Activated T-cell treated with anti-CD3 and anti-CD28 coated beads, Interleukin-2, amount 50 U/mL, for 24 hours (primary cell): ENCODE data around the gene KIF17.
A peak's percentile ranks its signal among the peaks of the same experiment; 100 is the strongest.
"Not testable (repeated sequence)": the region's sequence is repeated elsewhere in the genome, so short reads cannot be mapped to it uniquely, and the experiment has no call there.

Experiments used
- DNase-seq: peaks from one replicate; pipeline ENCODE4 v3.0.0-alpha.2; 2020
- H3K27ac Mint-ChIP-seq: 2 replicates; pipeline ENCODE4 v1.8.0; 2020; ENCODE audit warnings: mild to moderate bottlenecking, mixed read lengths
- H3K27me3 Mint-ChIP-seq: 2 replicates; pipeline ENCODE4 v1.8.0; 2020; ENCODE audit warnings: mixed read lengths
- H3K36me3 Mint-ChIP-seq: 2 replicates; pipeline ENCODE4 v1.8.0; 2020; ENCODE audit warnings: low read depth, mixed read lengths
- H3K4me1 Mint-ChIP-seq: 2 replicates; pipeline ENCODE4 v1.8.0; 2020; ENCODE audit warnings: low read depth, mixed read lengths
- H3K4me3 Mint-ChIP-seq: 2 replicates; pipeline ENCODE4 v1.8.0; 2020; ENCODE audit warnings: mild to moderate bottlenecking, moderate library complexity, mixed read lengths
- H3K9me3 Mint-ChIP-seq: 2 replicates; pipeline ENCODE4 v1.8.0; 2020; ENCODE audit warnings: mixed read lengths

KIF17 gene

DNA sequence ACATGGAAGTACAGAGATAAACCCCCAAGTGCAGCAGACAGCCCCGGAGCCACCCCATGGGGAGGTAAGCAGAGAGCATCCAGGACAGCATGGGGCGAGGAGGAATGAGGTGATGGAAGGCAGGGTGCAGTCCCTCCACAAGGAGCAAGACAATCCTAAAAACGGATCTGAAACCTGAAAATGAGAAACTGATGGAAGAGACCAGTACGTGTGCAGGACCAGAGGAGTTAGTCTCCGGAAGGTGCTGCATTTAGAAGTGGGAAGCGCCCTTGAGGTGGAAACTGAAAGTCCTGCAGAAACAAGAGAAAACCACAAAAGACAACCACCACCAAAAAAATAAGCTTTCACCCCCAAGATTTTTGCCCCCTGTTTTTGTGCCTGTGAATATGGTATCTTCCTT, 39.2 kb downstream of the KIF17 start:
- Mint-ChIP-seq H3K4me3 (no peak overlapping the region), H3K9me3 (peaks cover 12% of the 10 kb centered on the region), H3K27me3 (peaks cover 40% of the 10 kb centered on the region), H3K4me1 (peaks cover 10% of the 10 kb centered on the region), H3K36me3 (peaks cover 3% of the 10 kb centered on the region), H3K27ac (no peak overlapping the region)
- no peak for DNase-seq

DNA sequence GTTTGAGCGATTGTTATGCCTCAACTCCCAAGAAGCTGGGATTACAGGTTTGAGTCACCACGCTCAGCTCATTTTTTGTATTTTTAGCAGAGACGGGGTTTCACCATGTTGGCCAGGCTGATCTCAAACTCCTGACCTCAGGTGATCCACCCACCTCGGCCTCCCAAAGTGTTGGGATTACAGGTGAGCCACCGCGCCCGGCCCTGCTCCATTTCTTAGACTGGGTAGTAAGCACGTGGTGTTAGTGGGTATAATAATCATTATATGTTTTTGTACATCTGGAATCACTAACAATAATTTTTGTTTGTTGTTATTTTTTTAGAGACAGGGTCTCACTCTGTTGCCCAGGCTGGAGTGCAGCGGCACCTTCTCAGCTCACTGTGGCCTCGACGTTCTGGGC, 44.2 kb downstream of the KIF17 start:
- peaks cover 12% of the 10 kb centered on the region for H3K9me3 Mint-ChIP-seq

DNA sequence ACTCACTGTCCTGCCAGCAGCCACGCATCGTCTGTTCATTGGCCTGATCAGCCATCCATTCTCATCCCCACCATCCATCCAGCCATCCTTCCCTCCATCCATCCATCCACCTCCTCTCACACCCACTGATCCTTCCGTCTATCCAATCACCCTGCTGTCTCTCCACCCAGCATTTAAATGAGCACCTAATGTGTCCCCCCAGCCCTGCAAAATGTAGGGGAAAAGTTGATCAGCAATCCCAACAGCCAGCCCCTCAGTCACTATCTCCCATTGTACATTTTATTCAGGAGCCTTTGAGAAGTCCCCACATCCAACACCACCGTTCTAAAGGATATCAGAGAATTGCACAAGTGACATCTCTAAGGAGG, 45.6 kb downstream of the KIF17 start:
- no peak overlapping the region for H3K4me3 Mint-ChIP-seq

More for the DNA sequence above, 44.2 kb downstream of the KIF17 start:
- H3K4me1 Mint-ChIP-seq, H3K27ac Mint-ChIP-seq, H3K4me3 Mint-ChIP-seq, DNase-seq, H3K36me3 Mint-ChIP-seq: not testable (repeated sequence)
- H3K27me3 Mint-ChIP-seq = peaks cover 36% of the 10 kb centered on the region

DNA sequence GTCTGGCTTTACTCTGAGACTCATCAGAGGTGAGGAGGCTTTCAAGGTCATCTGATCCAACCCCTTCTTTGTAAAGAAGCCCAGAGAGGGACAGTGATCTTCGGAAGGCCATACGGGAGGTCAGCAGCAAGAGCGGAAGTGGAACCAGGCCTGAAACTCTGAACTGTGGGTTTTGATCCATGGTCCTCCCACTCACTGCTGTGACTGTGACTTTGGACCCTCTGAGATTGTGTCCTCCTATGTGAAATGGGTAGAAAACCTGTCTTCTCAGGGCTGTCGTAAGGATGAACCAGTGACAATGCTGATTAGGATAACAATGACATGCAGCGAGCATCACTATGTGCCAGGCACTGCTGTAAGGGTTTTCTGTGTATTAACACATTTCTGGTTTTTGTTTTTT, 46.9 kb downstream of the KIF17 start:
- no peak for DNase-seq
- Mint-ChIP-seq H3K27me3 (peaks cover 17% of the 10 kb centered on the region), H3K4me1 (peaks cover 3% of the 10 kb centered on the region), H3K36me3 (no peaks in the 10 kb centered on the region), H3K27ac (no peak overlapping the region), H3K9me3 (no peaks in the 10 kb centered on the region), H3K4me3 (no peak overlapping the region)

More for the DNA sequence above, 45.6 kb downstream of the KIF17 start:
- H3K9me3 Mint-ChIP-seq = peaks cover 2% of the 10 kb centered on the region
- H3K27me3 Mint-ChIP-seq = peaks cover 24% of the 10 kb centered on the region
- H3K27ac Mint-ChIP-seq = no peak overlapping the region
- DNase-seq = no peak
- no peaks in the 10 kb centered on the region for H3K4me1 Mint-ChIP-seq
- H3K36me3 Mint-ChIP-seq = no peaks in the 10 kb centered on the region

DNA sequence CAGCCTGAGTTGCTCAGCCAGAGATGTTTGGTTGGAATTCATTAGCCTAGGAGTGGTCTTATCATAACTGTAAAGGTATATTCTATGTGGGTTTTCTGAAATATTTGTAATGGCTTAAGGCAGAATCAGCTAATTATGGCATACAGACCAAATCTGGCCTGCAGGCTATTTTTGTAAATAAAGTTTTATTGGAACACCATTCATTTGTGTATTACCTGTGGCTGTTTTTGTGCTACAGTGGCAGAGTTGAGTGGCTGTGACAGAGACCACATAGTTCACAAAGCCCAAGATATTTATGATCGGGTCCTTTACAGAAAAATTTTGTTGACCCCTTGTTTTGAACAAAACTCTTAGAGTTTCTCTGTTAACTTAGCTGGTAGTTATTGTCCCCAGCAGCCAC, 49.2 kb downstream of the KIF17 start:
- Mint-ChIP-seq H3K4me1 (peaks cover 3% of the 10 kb centered on the region), H3K27me3 (peaks cover 8% of the 10 kb centered on the region), H3K4me3 (no peak overlapping the region), H3K27ac (no peak overlapping the region), H3K9me3 (no peaks in the 10 kb centered on the region), H3K36me3 (no peaks in the 10 kb centered on the region)
- DNase-seq = no peak

DNA sequence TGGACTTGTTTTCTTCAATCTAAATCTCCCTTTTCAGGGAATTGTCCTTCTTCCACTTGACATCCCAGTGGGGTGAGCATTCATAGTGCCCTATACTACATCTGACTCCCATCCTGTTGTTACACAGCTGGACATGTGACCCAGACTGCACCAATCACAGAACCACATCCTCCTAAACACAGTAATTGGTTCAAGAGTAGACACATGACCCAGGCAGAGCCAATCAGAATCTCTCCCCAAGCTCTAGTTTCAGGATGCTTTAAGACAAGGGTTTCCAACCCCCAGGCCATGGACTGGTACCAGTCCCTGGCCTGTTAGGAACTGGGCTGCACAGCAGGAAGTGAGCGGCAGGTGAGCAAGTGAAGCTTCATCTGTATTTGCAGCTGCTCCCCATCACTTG, 51.0 kb downstream of the KIF17 start:
- Mint-ChIP-seq H3K27me3 (no peaks in the 10 kb centered on the region), H3K4me1 (peaks cover 14% of the 10 kb centered on the region), H3K36me3 (peaks cover 3% of the 10 kb centered on the region), H3K9me3 (no peaks in the 10 kb centered on the region), H3K27ac (no peak overlapping the region), H3K4me3 (no peak overlapping the region)
- no peak for DNase-seq

DNA sequence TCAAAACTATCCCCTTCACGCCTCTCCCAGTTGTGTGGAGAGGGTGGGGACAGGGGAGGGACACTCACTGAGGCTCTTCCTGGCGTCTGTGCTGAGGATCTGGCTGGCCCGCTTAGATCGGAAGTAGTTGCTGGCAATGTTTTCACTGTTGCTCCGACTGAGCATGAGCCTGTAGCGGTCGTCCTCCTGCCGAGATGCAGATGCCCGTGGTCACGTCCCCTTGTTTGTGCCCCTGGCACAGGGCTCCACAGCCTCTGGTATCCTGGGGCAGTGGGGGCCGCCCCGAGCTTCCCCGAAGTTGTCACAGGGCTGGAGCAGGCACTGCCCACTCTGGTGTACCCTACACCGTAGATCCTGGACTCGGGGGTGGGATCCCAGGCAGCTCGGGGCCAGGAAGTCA, 51.7 kb downstream of the KIF17 start:
- H3K27ac Mint-ChIP-seq = no peak overlapping the region
- no peaks in the 10 kb centered on the region for H3K9me3 Mint-ChIP-seq
- no peak overlapping the region for H3K4me3 Mint-ChIP-seq
- no peak for DNase-seq
- peaks cover 15% of the 10 kb centered on the region for H3K4me1 Mint-ChIP-seq
- peaks cover 8% of the 10 kb centered on the region for H3K36me3 Mint-ChIP-seq
- no peaks in the 10 kb centered on the region for H3K27me3 Mint-ChIP-seq

DNA sequence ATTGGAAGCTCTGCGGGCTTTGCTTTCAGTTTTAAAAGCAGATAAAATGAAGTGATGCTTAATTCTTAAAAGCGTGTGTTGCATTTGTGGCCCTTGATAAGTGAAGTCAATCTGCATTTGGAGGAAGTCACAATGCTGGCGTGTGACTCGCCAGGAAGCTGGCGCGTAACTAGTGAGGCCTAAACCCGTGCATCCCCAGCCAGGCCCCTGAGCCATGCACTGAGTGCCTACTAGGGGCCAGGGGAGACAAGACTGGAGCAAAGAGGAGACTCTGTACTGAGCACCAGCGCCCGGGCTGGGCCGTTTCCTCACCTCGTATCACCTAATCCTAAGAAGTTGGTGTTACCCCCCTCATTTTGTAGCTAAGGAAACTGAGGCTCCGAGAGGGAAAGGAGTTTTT, 52.1 kb downstream of the KIF17 start:
- peaks cover 15% of the 10 kb centered on the region for H3K4me1 Mint-ChIP-seq
- no peaks in the 10 kb centered on the region for H3K27me3 Mint-ChIP-seq
- H3K4me3 Mint-ChIP-seq = no peak overlapping the region
- DNase-seq = no peak
- H3K9me3 Mint-ChIP-seq = no peaks in the 10 kb centered on the region
- no peak overlapping the region for H3K27ac Mint-ChIP-seq
- peaks cover 12% of the 10 kb centered on the region for H3K36me3 Mint-ChIP-seq

DNA sequence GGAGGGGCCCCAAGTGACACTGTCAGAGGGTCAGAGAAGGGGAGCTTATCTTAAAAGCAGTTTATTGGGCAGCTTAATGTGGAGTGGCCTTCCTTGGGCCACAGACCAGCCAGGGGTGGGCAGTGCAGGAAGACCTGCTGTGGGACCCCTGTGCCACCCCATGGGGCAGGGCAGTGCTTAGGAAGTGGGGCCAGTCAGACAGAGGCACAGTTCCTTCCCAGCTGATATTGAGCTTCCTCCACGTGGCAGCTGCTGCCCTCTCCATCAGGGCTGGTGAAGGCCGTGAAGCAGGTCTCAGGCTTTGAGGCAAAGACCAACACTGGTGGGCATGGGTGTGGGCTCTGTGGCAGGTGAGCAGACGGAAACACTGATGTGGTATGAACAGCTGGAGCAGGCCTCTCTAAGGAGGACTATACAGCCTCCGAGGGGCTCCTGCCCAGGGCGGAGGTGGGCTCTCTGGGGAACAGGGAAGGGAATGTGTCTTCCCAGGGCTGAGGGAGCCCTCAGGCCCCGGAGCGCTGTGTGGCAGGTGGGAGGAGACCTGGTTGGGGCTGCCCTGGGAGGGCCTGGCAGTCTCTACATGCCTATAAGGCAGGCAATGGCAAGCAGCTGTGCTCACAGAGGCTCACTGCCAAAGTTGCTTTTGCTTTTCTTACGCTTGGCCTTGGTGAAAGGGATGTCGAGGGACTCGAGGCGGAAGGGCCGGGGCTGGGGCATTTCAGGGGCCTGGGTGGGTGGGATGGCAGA, 53.7 kb downstream of the KIF17 start:
- Mint-ChIP-seq H3K27me3 (no peaks in the 10 kb centered on the region), H3K4me1 (peaks cover 29% of the 10 kb centered on the region), H3K36me3 (peaks cover 28% of the 10 kb centered on the region), H3K4me3 (no peak overlapping the region), H3K27ac (no peak overlapping the region), H3K9me3 (no peaks in the 10 kb centered on the region)
- DNase-seq = no peak

DNA sequence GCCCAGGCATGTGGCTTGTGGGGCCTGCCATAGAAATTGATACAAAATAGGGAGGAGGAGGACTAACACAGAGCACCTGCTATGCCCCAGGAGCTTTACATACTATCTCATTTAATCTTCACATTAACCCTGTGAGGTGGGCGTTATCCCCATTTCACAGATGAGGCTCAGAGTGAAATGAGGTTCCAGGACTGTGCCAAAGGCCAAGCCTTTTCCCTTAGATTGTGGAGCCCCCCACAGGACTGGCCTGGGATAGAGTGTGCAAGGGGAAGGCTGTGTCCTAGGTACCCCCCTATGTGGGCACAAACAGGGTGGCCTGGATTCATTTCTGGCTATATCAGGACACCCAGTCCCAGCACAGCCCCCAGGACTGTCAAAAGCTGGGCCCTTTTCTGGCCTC, 54.4 kb downstream of the KIF17 start:
- H3K27ac Mint-ChIP-seq = no peak overlapping the region
- H3K9me3 Mint-ChIP-seq = no peaks in the 10 kb centered on the region
- peaks cover 35% of the 10 kb centered on the region for H3K36me3 Mint-ChIP-seq
- no peaks in the 10 kb centered on the region for H3K27me3 Mint-ChIP-seq
- H3K4me1 Mint-ChIP-seq = peaks cover 37% of the 10 kb centered on the region
- H3K4me3 Mint-ChIP-seq = no peak overlapping the region
- DNase-seq = no peak

DNA sequence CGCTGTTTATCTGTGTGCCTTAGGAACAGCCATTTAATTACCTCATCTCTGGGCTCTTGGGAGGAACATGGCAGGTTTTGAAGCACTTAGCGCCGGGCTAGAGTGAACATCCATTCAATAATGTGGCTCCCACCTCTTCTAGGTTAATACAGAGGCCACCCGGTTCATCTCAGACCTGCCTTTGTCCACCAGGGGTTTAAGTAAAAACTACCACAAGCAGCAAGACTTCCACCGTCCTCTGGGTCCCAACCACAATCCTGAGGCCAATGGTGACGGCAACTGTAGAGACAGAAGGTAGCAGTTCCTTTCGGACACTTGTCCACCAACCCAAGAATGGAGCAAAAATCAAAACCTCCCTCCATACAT, 55.7 kb downstream of the KIF17 start:
- Mint-ChIP-seq H3K27me3 (no peaks in the 10 kb centered on the region), H3K4me1 (peaks cover 48% of the 10 kb centered on the region), H3K9me3 (no peaks in the 10 kb centered on the region), H3K27ac (peak overlapping the region; percentile 95), H3K4me3 (peak overlapping the region; percentile 97), H3K36me3 (peaks cover 47% of the 10 kb centered on the region)
- DNase-seq = no peak

DNA sequence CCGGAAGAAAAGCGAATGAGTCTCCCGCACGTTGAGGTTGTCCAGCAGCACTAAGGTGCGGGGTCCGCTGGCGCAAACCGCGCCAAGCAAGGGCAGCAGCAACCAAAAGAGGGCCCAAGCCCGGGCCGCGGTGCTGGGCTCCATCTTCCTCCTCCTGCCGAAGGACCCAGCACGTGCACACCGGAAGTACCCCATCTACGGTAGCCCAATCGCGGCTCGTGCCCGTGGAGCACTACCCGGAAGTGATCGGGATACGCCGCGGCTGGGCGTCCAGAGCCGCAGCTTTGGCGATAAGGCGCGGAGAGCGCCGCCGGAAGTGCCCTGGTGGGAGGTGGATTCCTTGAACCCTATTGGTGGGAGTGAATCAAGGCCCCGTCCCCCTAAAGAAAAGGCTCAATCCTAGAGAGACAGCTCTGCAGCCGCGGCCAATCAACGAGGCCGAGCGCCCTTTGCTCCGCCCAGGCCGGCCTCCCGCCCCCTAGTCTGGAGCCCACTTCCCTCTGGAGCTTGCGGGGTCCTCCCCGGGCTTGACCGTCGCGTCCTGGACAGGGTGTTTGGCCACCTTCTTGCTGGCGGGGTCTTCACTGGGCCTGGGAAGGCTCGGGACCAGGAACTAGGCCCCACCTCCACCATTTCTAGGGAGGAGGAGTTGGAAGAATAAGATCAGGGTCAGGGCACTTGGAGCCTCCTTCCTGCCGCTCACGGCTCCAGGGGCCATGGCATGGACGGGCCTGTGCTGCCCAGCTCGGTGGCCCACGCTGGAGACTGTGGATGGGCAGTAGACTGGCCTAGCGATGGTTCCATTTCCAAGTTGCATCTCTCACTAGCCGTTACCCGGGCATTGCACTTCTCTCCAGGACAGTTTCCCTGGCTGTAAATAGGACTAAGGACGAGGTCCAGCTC, 56.3 kb downstream of the KIF17 start, which contains the start of gene DDOST:
DDOST (minus strand) TSS at position 163 of the 903 bp plus-strand sequence; CDS start at position 144, 19 bp downstream.
- Mint-ChIP-seq H3K4me1 (peaks cover 52% of the 10 kb centered on the region), H3K9me3 (no peaks in the 10 kb centered on the region), H3K36me3 (peaks cover 54% of the 10 kb centered on the region), H3K4me3 (peak within 1 kb of the TSS; percentile 97), H3K27ac (peak within 1 kb of the TSS; percentile 100), H3K27me3 (no peaks in the 10 kb centered on the region)
- DNase-seq = peak; percentile 94

DNA sequence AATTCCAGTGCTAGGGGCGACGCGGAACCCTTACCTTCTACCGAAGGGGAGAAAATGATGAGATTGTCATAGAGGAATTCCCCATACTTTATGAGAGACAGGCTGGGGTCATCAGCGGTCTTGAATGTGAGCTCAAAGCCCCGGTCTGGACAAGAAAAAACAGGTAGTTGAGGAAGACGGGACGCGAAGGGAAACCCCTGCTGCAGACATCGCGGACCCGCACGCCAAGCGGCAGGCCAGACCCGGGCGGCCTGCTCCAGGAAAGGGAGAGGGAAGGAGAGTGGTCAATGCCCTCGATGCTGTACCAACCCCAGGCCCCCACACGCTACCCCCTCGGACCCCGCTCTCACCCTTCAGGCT, 57.0 kb downstream of the KIF17 start:
- no peak for DNase-seq
- H3K36me3 Mint-ChIP-seq = peaks cover 60% of the 10 kb centered on the region
- H3K4me1 Mint-ChIP-seq = peaks cover 53% of the 10 kb centered on the region
- no peaks in the 10 kb centered on the region for H3K27me3 Mint-ChIP-seq
- peak overlapping the region; percentile 97 for H3K4me3 Mint-ChIP-seq
- H3K9me3 Mint-ChIP-seq = no peaks in the 10 kb centered on the region
- peak overlapping the region; percentile 100 for H3K27ac Mint-ChIP-seq

DNA sequence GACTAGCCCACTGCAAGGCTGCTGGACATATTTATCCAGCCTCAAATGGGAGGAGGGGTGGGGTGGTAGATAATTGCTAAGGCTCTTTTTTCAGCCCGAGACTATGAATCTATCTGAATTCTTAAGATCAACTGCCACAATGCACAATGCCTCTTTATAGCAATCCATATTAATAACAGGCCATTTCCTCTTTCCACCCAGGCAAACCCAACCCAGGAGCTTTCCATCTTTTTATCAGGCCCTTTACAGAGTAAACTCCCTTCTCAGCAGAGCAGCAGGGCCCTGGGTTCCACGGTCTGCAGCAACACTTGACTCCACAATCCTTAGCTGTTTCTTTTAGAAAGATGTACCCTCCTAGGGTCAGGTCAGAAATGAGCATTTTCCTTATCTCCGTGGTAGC, 57.4 kb downstream of the KIF17 start:
- Mint-ChIP-seq H3K9me3 (no peaks in the 10 kb centered on the region), H3K4me3 (peak overlapping the region; percentile 97), H3K27me3 (no peaks in the 10 kb centered on the region), H3K36me3 (peaks cover 65% of the 10 kb centered on the region), H3K27ac (peak overlapping the region; percentile 100), H3K4me1 (peaks cover 53% of the 10 kb centered on the region)
- DNase-seq = no peak
